Panc1 (cell line): ENCODE data around the gene DNER.

ENCODE experiments used
- POLR2AphosphoS5 ChIP-seq: IDR thresholded peaks from 2 replicates; pipeline ENCODE4 v1.6.1; 2012; ENCODE audit warnings: mild to moderate bottlenecking, low read depth, low read length, moderate library complexity
- SIN3A ChIP-seq: IDR thresholded peaks from 2 replicates; pipeline ENCODE4 v1.6.1; 2012; ENCODE audit warnings: low read depth, mild to moderate bottlenecking, low read length, moderate library complexity, borderline replicate concordance; ENCODE audit not compliant: insufficient read depth
- TCF7L2 ChIP-seq: IDR thresholded peaks from 2 replicates; pipeline ENCODE4 v1.6.1; 2011; ENCODE audit warnings: mild to moderate bottlenecking, low read depth, low read length, inconsistent platforms
- TF ChIP-seq, protein P1 (sequence below): fragments of 450-650 bp; IDR thresholded peaks from 2 replicates; pipeline ENCODE4 v1.5.1; 2017; ENCODE audit warnings: mild to moderate bottlenecking
- TF ChIP-seq, protein P2 (sequence below), 2 experiments: IDR thresholded peaks; 2 replicates each; pipeline ENCODE4 v1.6.1; 2011 to 2012; ENCODE audit warnings: low read depth in 2 of 2, control low read depth in 1 of 2, low read length in 1 of 2, mild to moderate bottlenecking in 1 of 2, moderate library complexity in 1 of 2; ENCODE audit not compliant: insufficient read depth in 1 of 2

DNA sequence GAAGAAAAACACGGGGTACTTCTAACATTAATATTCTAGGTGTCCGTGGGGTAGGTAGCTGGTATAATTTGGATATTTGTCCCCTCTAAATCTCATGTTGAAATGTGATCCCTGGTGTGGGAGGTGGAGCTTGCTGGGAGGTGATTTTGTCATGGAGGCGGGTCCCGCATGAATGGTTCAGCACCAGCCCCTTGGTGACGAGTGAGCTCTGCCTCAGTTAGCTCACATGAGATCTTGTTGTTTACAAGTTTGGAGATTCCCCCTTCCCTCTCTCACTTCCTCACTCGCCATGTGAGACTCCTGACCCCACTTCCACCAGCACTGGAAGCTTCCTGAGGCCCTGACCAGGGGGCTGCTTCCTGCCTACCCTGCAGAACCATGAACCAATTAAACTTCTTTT is 35.4 kb upstream of the DNER start:
- TF ChIP-seq, protein P1, sequence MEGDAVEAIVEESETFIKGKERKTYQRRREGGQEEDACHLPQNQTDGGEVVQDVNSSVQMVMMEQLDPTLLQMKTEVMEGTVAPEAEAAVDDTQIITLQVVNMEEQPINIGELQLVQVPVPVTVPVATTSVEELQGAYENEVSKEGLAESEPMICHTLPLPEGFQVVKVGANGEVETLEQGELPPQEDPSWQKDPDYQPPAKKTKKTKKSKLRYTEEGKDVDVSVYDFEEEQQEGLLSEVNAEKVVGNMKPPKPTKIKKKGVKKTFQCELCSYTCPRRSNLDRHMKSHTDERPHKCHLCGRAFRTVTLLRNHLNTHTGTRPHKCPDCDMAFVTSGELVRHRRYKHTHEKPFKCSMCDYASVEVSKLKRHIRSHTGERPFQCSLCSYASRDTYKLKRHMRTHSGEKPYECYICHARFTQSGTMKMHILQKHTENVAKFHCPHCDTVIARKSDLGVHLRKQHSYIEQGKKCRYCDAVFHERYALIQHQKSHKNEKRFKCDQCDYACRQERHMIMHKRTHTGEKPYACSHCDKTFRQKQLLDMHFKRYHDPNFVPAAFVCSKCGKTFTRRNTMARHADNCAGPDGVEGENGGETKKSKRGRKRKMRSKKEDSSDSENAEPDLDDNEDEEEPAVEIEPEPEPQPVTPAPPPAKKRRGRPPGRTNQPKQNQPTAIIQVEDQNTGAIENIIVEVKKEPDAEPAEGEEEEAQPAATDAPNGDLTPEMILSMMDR, result no peak
- TF ChIP-seq POLR2AphosphoS5 (no peak), TCF7L2 (no peak), SIN3A (no peak)
- TF ChIP-seq, protein P2, sequence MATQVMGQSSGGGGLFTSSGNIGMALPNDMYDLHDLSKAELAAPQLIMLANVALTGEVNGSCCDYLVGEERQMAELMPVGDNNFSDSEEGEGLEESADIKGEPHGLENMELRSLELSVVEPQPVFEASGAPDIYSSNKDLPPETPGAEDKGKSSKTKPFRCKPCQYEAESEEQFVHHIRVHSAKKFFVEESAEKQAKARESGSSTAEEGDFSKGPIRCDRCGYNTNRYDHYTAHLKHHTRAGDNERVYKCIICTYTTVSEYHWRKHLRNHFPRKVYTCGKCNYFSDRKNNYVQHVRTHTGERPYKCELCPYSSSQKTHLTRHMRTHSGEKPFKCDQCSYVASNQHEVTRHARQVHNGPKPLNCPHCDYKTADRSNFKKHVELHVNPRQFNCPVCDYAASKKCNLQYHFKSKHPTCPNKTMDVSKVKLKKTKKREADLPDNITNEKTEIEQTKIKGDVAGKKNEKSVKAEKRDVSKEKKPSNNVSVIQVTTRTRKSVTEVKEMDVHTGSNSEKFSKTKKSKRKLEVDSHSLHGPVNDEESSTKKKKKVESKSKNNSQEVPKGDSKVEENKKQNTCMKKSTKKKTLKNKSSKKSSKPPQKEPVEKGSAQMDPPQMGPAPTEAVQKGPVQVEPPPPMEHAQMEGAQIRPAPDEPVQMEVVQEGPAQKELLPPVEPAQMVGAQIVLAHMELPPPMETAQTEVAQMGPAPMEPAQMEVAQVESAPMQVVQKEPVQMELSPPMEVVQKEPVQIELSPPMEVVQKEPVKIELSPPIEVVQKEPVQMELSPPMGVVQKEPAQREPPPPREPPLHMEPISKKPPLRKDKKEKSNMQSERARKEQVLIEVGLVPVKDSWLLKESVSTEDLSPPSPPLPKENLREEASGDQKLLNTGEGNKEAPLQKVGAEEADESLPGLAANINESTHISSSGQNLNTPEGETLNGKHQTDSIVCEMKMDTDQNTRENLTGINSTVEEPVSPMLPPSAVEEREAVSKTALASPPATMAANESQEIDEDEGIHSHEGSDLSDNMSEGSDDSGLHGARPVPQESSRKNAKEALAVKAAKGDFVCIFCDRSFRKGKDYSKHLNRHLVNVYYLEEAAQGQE (IDR thresholded peaks at IDR 0.05; ENCODE audit: insufficient read depth in 1 of 2, low read depth in 2 of 2, low read length in 1 of 2), result no peak
